Measurements from ENCODE around the gene TACC3.

Gene TACC3

GRCh38 chr4:1727117-1728031, 6.1 kb downstream of the TACC3 start:
- H2AFZ ChIP-seq (ENCODE audit: low read length, unreplicated experiment) = no peak overlapping the region
- H3K27ac ChIP-seq (ENCODE audit: low read depth, low read length) = peak overlapping the region; percentile 42
- H3K4me1 ChIP-seq (ENCODE audit: control insufficient read depth, insufficient read depth, low read length, unreplicated experiment) = peaks cover 40% of the 10 kb centered on the region
- H3K36me3 ChIP-seq (ENCODE audit: insufficient read depth, low read length) = peaks cover 30% of the 10 kb centered on the region; the same call in 1 of the 2 replicates
- no peaks in the 10 kb centered on the region for H3K27me3 ChIP-seq (ENCODE audit: insufficient read depth, low read length)
- no peak overlapping the region for H3K4me3 ChIP-seq (ENCODE audit: low read depth, low read length)
- H3K79me2 ChIP-seq (ENCODE audit: control insufficient read depth, insufficient read depth, low read length, unreplicated experiment) = peaks cover 65% of the 10 kb centered on the region

GRCh38 chr4:1728061-1728980, 7.0 kb downstream of the TACC3 start:
- H3K27me3 ChIP-seq (ENCODE audit: insufficient read depth, low read length) = no peaks in the 10 kb centered on the region
- H3K4me1 ChIP-seq (ENCODE audit: control insufficient read depth, insufficient read depth, low read length, unreplicated experiment) = peaks cover 30% of the 10 kb centered on the region
- no peak overlapping the region for H3K4me3 ChIP-seq (ENCODE audit: low read depth, low read length)
- H2AFZ ChIP-seq (ENCODE audit: low read length, unreplicated experiment) = no peak overlapping the region
- H3K27ac ChIP-seq (ENCODE audit: low read depth, low read length) = peak overlapping the region; percentile 42
- peaks cover 63% of the 10 kb centered on the region for H3K79me2 ChIP-seq (ENCODE audit: control insufficient read depth, insufficient read depth, low read length, unreplicated experiment)
- peaks cover 39% of the 10 kb centered on the region; the same call in 1 of the 2 replicates for H3K36me3 ChIP-seq (ENCODE audit: insufficient read depth, low read length)

- Histone ChIP-seq H3K79me2 (ENCODE audit: control insufficient read depth, insufficient read depth, low read length, unreplicated experiment) (peaks cover 55% of the 10 kb centered on the region), H3K27me3 (ENCODE audit: insufficient read depth, low read length) (no peaks in the 10 kb centered on the region), H3K27ac (ENCODE audit: low read depth, low read length) (no peak overlapping the region), H3K4me1 (ENCODE audit: control insufficient read depth, insufficient read depth, low read length, unreplicated experiment) (peaks cover 26% of the 10 kb centered on the region), H2AFZ (ENCODE audit: low read length, unreplicated experiment) (no peak overlapping the region), H3K4me3 (ENCODE audit: low read depth, low read length) (no peak overlapping the region), H3K36me3 (ENCODE audit: insufficient read depth, low read length) (peaks cover 46% of the 10 kb centered on the region)
These were observed 9.3 kb downstream of the TACC3 start for GRCh38 chr4:1730532-1731135.

GRCh38 chr4:1731180-1731579, 9.9 kb downstream of the TACC3 start:
- peaks cover 26% of the 10 kb centered on the region for H3K4me1 ChIP-seq (ENCODE audit: control insufficient read depth, insufficient read depth, low read length, unreplicated experiment)
- peaks cover 50% of the 10 kb centered on the region for H3K79me2 ChIP-seq (ENCODE audit: control insufficient read depth, insufficient read depth, low read length, unreplicated experiment)
- H3K27me3 ChIP-seq (ENCODE audit: insufficient read depth, low read length) = no peaks in the 10 kb centered on the region
- H3K27ac ChIP-seq (ENCODE audit: low read depth, low read length) = no peak overlapping the region
- H3K4me3 ChIP-seq (ENCODE audit: low read depth, low read length) = no peak overlapping the region
- peaks cover 48% of the 10 kb centered on the region for H3K36me3 ChIP-seq (ENCODE audit: insufficient read depth, low read length)
- H2AFZ ChIP-seq (ENCODE audit: low read length, unreplicated experiment) = no peak overlapping the region

GRCh38 chr4:1732911-1733310, 11.6 kb downstream of the TACC3 start:
- H3K4me1 ChIP-seq (ENCODE audit: control insufficient read depth, insufficient read depth, low read length, unreplicated experiment) = peaks cover 11% of the 10 kb centered on the region
- H3K4me3 ChIP-seq (ENCODE audit: low read depth, low read length) = no peak overlapping the region
- H3K27me3 ChIP-seq (ENCODE audit: insufficient read depth, low read length) = no peaks in the 10 kb centered on the region
- no peak overlapping the region for H2AFZ ChIP-seq (ENCODE audit: low read length, unreplicated experiment)
- H3K36me3 ChIP-seq (ENCODE audit: insufficient read depth, low read length) = peaks cover 63% of the 10 kb centered on the region
- H3K79me2 ChIP-seq (ENCODE audit: control insufficient read depth, insufficient read depth, low read length, unreplicated experiment) = peaks cover 45% of the 10 kb centered on the region
- no peak overlapping the region for H3K27ac ChIP-seq (ENCODE audit: low read depth, low read length)

GRCh38 chr4:1735215-1735614, 13.9 kb downstream of the TACC3 start:
- peaks cover 25% of the 10 kb centered on the region for H3K79me2 ChIP-seq (ENCODE audit: control insufficient read depth, insufficient read depth, low read length, unreplicated experiment)
- H3K36me3 ChIP-seq (ENCODE audit: insufficient read depth, low read length) = peaks cover 72% of the 10 kb centered on the region
- H3K4me1 ChIP-seq (ENCODE audit: control insufficient read depth, insufficient read depth, low read length, unreplicated experiment) = no peaks in the 10 kb centered on the region
- H3K27ac ChIP-seq (ENCODE audit: low read depth, low read length) = no peak overlapping the region
- no peaks in the 10 kb centered on the region for H3K27me3 ChIP-seq (ENCODE audit: insufficient read depth, low read length)
- H2AFZ ChIP-seq (ENCODE audit: low read length, unreplicated experiment) = no peak overlapping the region
- H3K4me3 ChIP-seq (ENCODE audit: low read depth, low read length) = no peak overlapping the region

GRCh38 chr4:1736812-1737211, 15.5 kb downstream of the TACC3 start:
- H3K4me3 ChIP-seq (ENCODE audit: low read depth, low read length) = no peak overlapping the region

GRCh38 chr4:1737666-1738065, 16.3 kb downstream of the TACC3 start:
- Histone ChIP-seq H3K79me2 (ENCODE audit: control insufficient read depth, insufficient read depth, low read length, unreplicated experiment) (peaks cover 7% of the 10 kb centered on the region), H3K4me1 (ENCODE audit: control insufficient read depth, insufficient read depth, low read length, unreplicated experiment) (no peaks in the 10 kb centered on the region), H3K27me3 (ENCODE audit: insufficient read depth, low read length) (no peaks in the 10 kb centered on the region), H3K27ac (ENCODE audit: low read depth, low read length) (no peak overlapping the region), H2AFZ (ENCODE audit: low read length, unreplicated experiment) (no peak overlapping the region), H3K4me3 (ENCODE audit: low read depth, low read length) (no peak overlapping the region), H3K36me3 (ENCODE audit: insufficient read depth, low read length) (peaks cover 56% of the 10 kb centered on the region)

More at GRCh38 chr4:1736812-1737211, 15.5 kb downstream of the TACC3 start:
- H3K79me2 ChIP-seq (ENCODE audit: control insufficient read depth, insufficient read depth, low read length, unreplicated experiment) = peaks cover 12% of the 10 kb centered on the region
- no peaks in the 10 kb centered on the region for H3K27me3 ChIP-seq (ENCODE audit: insufficient read depth, low read length)
- no peaks in the 10 kb centered on the region for H3K4me1 ChIP-seq (ENCODE audit: control insufficient read depth, insufficient read depth, low read length, unreplicated experiment)
- H3K27ac ChIP-seq (ENCODE audit: low read depth, low read length) = no peak overlapping the region
- peaks cover 62% of the 10 kb centered on the region for H3K36me3 ChIP-seq (ENCODE audit: insufficient read depth, low read length)
- H2AFZ ChIP-seq (ENCODE audit: low read length, unreplicated experiment) = no peak overlapping the region

GRCh38 chr4:1738410-1738809, 17.1 kb downstream of the TACC3 start:
- no peaks in the 10 kb centered on the region for H3K27me3 ChIP-seq (ENCODE audit: insufficient read depth, low read length)
- H3K79me2 ChIP-seq (ENCODE audit: control insufficient read depth, insufficient read depth, low read length, unreplicated experiment) = peaks cover 3% of the 10 kb centered on the region
- H3K4me1 ChIP-seq (ENCODE audit: control insufficient read depth, insufficient read depth, low read length, unreplicated experiment) = no peaks in the 10 kb centered on the region
- H3K4me3 ChIP-seq (ENCODE audit: low read depth, low read length) = no peak overlapping the region
- H2AFZ ChIP-seq (ENCODE audit: low read length, unreplicated experiment) = no peak overlapping the region
- H3K36me3 ChIP-seq (ENCODE audit: insufficient read depth, low read length) = peaks cover 48% of the 10 kb centered on the region
- H3K27ac ChIP-seq (ENCODE audit: low read depth, low read length) = no peak overlapping the region

- Histone ChIP-seq H3K27me3 (ENCODE audit: insufficient read depth, low read length) (no peaks in the 10 kb centered on the region), H3K4me3 (ENCODE audit: low read depth, low read length) (no peak overlapping the region), H3K36me3 (ENCODE audit: insufficient read depth, low read length) (peaks cover 47% of the 10 kb centered on the region), H3K79me2 (ENCODE audit: control insufficient read depth, insufficient read depth, low read length, unreplicated experiment) (peaks cover 2% of the 10 kb centered on the region), H2AFZ (ENCODE audit: low read length, unreplicated experiment) (no peak overlapping the region), H3K4me1 (ENCODE audit: control insufficient read depth, insufficient read depth, low read length, unreplicated experiment) (no peaks in the 10 kb centered on the region), H3K27ac (ENCODE audit: low read depth, low read length) (no peak overlapping the region)
These were observed 18.0 kb downstream of the TACC3 start for GRCh38 chr4:1739358-1739757.

All from ACC112 (cell line).